Mucosa of descending colon (tissue), 3 donors: ENCODE data around the gene SEC31A. TPM values are rescaled to one million over a fixed set of nuclear protein-coding genes. Genes with fewer than 3 reads are reported as not detected.
A peak's percentile ranks its signal among the peaks of the same experiment; 100 is the strongest.

ENCODE experiments used
- ATAC-seq: fragments of 200-7000 bp; cut with Tn5 transposase; one replicate; pipeline ENCODE4 v1.9.1; 2020; ENCODE audit warnings: mild to moderate bottlenecking, moderate library complexity
- DNase-seq, 3 donors: peaks; one replicate each; pipeline ENCODE4 v3.0.0-alpha.2; 2020
- H3K36me3 ChIP-seq: fragments of 200-600 bp; one replicate; pipeline ENCODE4 v1.8.0; 2021; ENCODE audit warnings: low read depth, mild to moderate bottlenecking
- H3K4me1 ChIP-seq: fragments of 200-600 bp; one replicate; pipeline ENCODE4 v1.8.0; 2021; ENCODE audit warnings: low read depth, mild to moderate bottlenecking
- H3K4me3 ChIP-seq: fragments of 200-600 bp; one replicate; pipeline ENCODE4 v1.8.0; 2021; ENCODE audit warnings: mild to moderate bottlenecking
- H3K9me3 ChIP-seq: fragments of 200-600 bp; one replicate; pipeline ENCODE4 v1.8.0; 2021; ENCODE audit warnings: mild to moderate bottlenecking
- CTCF ChIP-seq: fragments of 200-600 bp; IDR thresholded peaks from one replicate; pipeline ENCODE4 v1.8.0; 2022; ENCODE audit warnings: antibody characterized with exemption, mild to moderate bottlenecking
- intact Hi-C, 2 donors: fragments of 100-400 bp; cut with DNase I in 1 of 2; cut with micrococcal nuclease in 1 of 2; formaldehyde crosslinking; loops; one replicate each; pipeline versions ENCODE4 v1.11.0 to v1.11.1; 2022; cut with DNase I, micrococcal nuclease
- total RNA-seq, 3 donors: library from RNA; stranded (reverse); fragmentation: NEBNext Ultra II Directional in 2 of 3; extraction: Animal tissue kit (Norgen Biotek cat#: 25700) in 2 of 3; gene quantifications; one replicate each; pipeline versions ENCODE4 v1.2.1 to v1.2.4, GENCODE V29; 2021 to 2023
- donor health status: DM: no; HTN: no; CAD: no; lungs with moderate emphysema.
- donor health status: DM: no; HTN: no; CAD: no.
- donor health status: DM: no; HTN: yes; CAD: no.

The SEC31A gene
- total RNA-seq, 3 donors from 2014 or later, result 167 to 179 (median 176) TPM

- intact Hi-C loops, result no loop called here
- Histone ChIP-seq H3K4me1 (peaks cover 3% of the 10 kb centered on the region), H3K36me3 (no peaks in the 10 kb centered on the region), H3K4me3 (no peak overlapping the region), H3K9me3 (no peaks in the 10 kb centered on the region)
- peak; percentile 8 for ATAC-seq
- DNase-seq, result no peak
- no peak for TF ChIP-seq CTCF
Measured at GRCh38 chr4:82785611-82786400, 105.1 kb downstream of the SEC31A start.

- no peaks in the 10 kb centered on the region for H3K36me3 ChIP-seq
- peak; percentile 73 for ATAC-seq
- H3K9me3 ChIP-seq, result no peaks in the 10 kb centered on the region
- no peak overlapping the region for H3K4me3 ChIP-seq
- intact Hi-C loops, result no loop called here
- no peak for DNase-seq
- peaks cover 5% of the 10 kb centered on the region for H3K4me1 ChIP-seq
- TF ChIP-seq CTCF, result no peak
Measured at GRCh38 chr4:82784681-82785610, 106.0 kb downstream of the SEC31A start.

GRCh38 chr4:82782626-82783345, 108.2 kb downstream of the SEC31A start:
- ATAC-seq (no peak), DNase-seq (no peak)
- intact Hi-C loops, result no loop called here
- H3K4me1 ChIP-seq, result peaks cover 5% of the 10 kb centered on the region
- H3K9me3 ChIP-seq, result no peaks in the 10 kb centered on the region
- no peak for TF ChIP-seq CTCF
- no peak overlapping the region for H3K4me3 ChIP-seq
- no peaks in the 10 kb centered on the region for H3K36me3 ChIP-seq

GRCh38 chr4:82780752-82781231, 110.2 kb downstream of the SEC31A start:
- Histone ChIP-seq H3K36me3 (no peaks in the 10 kb centered on the region), H3K4me1 (peaks cover 5% of the 10 kb centered on the region), H3K4me3 (no peak overlapping the region), H3K9me3 (no peaks in the 10 kb centered on the region)
- DNase-seq, result peak; percentile 77 to 87 (median 80)
- TF ChIP-seq CTCF, result no peak
- peak; percentile 85 for ATAC-seq
- intact Hi-C loops, result no loop called here

GRCh38 chr4:82780170-82780751, 110.7 kb downstream of the SEC31A start:
- Histone ChIP-seq H3K4me1 (peaks cover 5% of the 10 kb centered on the region), H3K36me3 (no peaks in the 10 kb centered on the region), H3K9me3 (no peaks in the 10 kb centered on the region), H3K4me3 (no peak overlapping the region)
- intact Hi-C loops, result no loop called here
- ATAC-seq (no peak), DNase-seq (no peak)
- no peak for TF ChIP-seq CTCF
